Esophagus muscularis mucosa (tissue), 4 donors: ENCODE measurements around the gene MTM1. TPM values are rescaled to one million over a fixed set of nuclear protein-coding genes. Genes with fewer than 3 reads are reported as not detected.
A peak's percentile ranks its signal among the peaks of the same experiment; 100 is the strongest.

Experiments used
- DNase-seq: peaks from one replicate; pipeline ENCODE4 v3.0.0-alpha.2; 2017; ENCODE audit errors: extremely low spot score
- H3K27ac ChIP-seq, 4 donors: fragments of 200-600 bp; sonication (generic); replicated peaks in 1 of 4; 1 replicate in 3 of 4; 2 replicates in 1 of 4; pipeline ENCODE4 v1.5.1; 2016 to 2019; ENCODE audit warnings: mild to moderate bottlenecking in 1 of 4
- H3K27me3 ChIP-seq, 4 donors: fragments of 200-600 bp; sonication (generic); one replicate each; pipeline versions ENCODE4 v1.5.1 to v1.6.0; 2016 to 2019
- H3K36me3 ChIP-seq, 4 donors: fragments of 200-600 bp; sonication (generic); one replicate each; pipeline ENCODE4 v1.5.1; 2016 to 2019
- H3K4me1 ChIP-seq, 4 donors: fragments of 200-600 bp; sonication (generic); one replicate each; pipeline ENCODE4 v1.5.1; 2016 to 2019
- H3K4me3 ChIP-seq, 4 donors: fragments of 200-600 bp; sonication (generic); 1 replicate in 2 of 4; 2 replicates in 2 of 4; pipeline ENCODE4 v1.5.1; 2016 to 2019; ENCODE audit warnings: mild to moderate bottlenecking in 4 of 4, moderate library complexity in 1 of 4
- H3K9me3 ChIP-seq, 4 donors: fragments of 200-600 bp; sonication (generic); 1 replicate in 3 of 4; 2 replicates in 1 of 4; pipeline ENCODE4 v1.5.1; 2016 to 2019
- EP300 ChIP-seq: sonication (generic); formaldehyde crosslinking; IDR thresholded peaks from one replicate; pipeline ENCODE4 v1.6.1; 2017; ENCODE audit warnings: antibody characterized with exemption
- POLR2A ChIP-seq: fragments of 450-650 bp; IDR thresholded peaks from one replicate; pipeline ENCODE4 v1.6.1; 2017; ENCODE audit warnings: antibody characterized with exemption, moderate library complexity, mild to moderate bottlenecking, low read depth
- POLR2AphosphoS5 ChIP-seq, 2 donors: sonication (generic); formaldehyde crosslinking; IDR thresholded peaks; one replicate each; pipeline ENCODE4 v1.6.1; 2017; ENCODE audit warnings: antibody characterized with exemption in 2 of 2
- WGBS: methylation state at CpG from one replicate; pipeline ENCODE4 v1.1.5; 2018; 5-methylcytosine and 5-hydroxymethylcytosine counted together
- intact Hi-C: fragments of 100-400 bp; cut with DNase I; formaldehyde crosslinking; loops from one replicate; pipeline ENCODE4 v1.15.1; 2023
- total RNA-seq, 4 donors: library from RNA; depleted of rRNA; stranded (reverse); fragments of >200 nt; gene quantifications; one replicate each; pipeline versions ENCODE4 v1.1.0 to v1.2.1, GENCODE V29; 2016
- TF ChIP-seq, protein P1 (sequence below), 3 experiments: fragments of 200-600 bp in 2 of 3; fragments of 450-650 bp in 1 of 3; sonication (generic) in 2 of 3; IDR thresholded peaks; one replicate each; pipeline ENCODE4 v1.5.1; 2017 to 2019; ENCODE audit warnings: antibody characterized with exemption in 3 of 3, mild to moderate bottlenecking in 2 of 3, moderate library complexity in 1 of 3

Gene MTM1
- total RNA-seq, 4 donors from 2014 or later: 7.9 to 15.5 (median 11.4) TPM

DNA sequence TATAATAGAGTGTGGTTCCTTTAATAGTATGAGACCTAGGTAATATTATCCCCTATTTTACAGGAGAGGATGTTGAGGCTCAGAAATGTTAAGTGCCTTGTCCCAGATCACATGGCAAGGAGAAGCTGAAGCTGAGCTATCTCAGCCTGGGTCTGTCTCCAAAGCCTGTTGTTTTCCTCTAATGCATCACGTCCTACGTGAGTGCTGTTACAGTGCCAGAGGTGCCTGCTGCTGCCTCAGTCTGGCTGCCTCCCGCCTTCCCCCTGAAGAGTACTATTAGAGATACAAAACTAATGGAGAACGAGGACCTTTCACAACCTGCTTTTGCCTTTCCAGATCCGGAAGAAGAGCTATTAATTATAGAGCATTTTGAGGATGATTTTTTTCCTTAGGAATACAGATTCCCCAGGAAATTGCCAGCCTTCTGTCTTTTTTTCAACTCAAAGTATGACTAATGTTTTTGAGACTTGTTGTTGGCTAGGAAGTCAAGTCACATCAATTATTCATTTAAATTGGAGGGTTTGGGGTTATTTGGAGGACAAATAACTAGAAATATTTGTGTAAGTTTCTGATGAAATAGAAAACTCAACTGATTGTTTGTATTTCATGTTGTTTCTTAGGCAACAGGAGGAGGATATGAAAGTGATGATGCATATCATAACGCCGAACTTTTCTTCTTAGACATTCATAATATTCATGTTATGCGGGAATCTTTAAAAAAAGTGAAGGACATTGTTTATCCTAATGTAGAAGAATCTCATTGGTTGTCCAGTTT lies 80.9 kb downstream of the MTM1 start:
- Histone ChIP-seq H3K27me3 (no peaks in the 10 kb centered on the region), H3K4me1 (peaks cover 0 to 9% (median 4%) of the 10 kb centered on the region in 4 donors), H3K27ac (peak overlapping the region in 2 of 4 donors; percentile 18 to 31), H3K36me3 (peaks cover 0 to 19% (median 7%) of the 10 kb centered on the region in 4 donors), H3K4me3 (no peak overlapping the region), H3K9me3 (no peaks in the 10 kb centered on the region)
- intact Hi-C loops: no loop called here
- no peak for DNase-seq
- no peak for TF ChIP-seq POLR2A
- TF ChIP-seq EP300: no peak
- TF ChIP-seq POLR2AphosphoS5 (IDR thresholded peaks at IDR 0.05): peak in 1 of 2 donors; percentile 14
- TF ChIP-seq, protein P1, sequence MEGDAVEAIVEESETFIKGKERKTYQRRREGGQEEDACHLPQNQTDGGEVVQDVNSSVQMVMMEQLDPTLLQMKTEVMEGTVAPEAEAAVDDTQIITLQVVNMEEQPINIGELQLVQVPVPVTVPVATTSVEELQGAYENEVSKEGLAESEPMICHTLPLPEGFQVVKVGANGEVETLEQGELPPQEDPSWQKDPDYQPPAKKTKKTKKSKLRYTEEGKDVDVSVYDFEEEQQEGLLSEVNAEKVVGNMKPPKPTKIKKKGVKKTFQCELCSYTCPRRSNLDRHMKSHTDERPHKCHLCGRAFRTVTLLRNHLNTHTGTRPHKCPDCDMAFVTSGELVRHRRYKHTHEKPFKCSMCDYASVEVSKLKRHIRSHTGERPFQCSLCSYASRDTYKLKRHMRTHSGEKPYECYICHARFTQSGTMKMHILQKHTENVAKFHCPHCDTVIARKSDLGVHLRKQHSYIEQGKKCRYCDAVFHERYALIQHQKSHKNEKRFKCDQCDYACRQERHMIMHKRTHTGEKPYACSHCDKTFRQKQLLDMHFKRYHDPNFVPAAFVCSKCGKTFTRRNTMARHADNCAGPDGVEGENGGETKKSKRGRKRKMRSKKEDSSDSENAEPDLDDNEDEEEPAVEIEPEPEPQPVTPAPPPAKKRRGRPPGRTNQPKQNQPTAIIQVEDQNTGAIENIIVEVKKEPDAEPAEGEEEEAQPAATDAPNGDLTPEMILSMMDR (IDR thresholded peaks at IDR 0.05): no peak
- 60% methylated on average over 8 of the region's 8 CpGs for WGBS

DNA sequence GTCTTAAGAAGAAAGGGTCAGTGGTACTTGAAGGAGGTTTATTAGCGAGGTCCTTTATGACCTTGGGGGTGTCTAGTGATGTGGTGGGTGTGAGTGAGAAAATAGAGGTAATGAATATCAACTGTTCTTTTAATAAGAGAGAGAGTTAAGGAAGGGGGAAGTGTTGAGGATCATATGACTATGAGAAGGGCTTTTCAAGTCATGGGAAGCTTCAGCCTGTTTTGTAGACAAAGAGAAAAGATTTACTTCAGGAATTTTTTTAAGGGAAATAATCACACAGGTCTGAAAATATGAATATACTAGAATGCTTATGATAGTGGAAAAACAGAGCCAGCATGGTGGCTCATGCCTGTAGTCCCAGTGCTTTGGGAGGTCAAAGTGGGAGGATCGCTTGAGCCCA lies 83.5 kb downstream of the MTM1 start:
- Histone ChIP-seq H3K27me3 (no peaks in the 10 kb centered on the region), H3K4me1 (peaks cover 0 to 9% (median 4%) of the 10 kb centered on the region in 4 donors), H3K9me3 (no peaks in the 10 kb centered on the region), H3K4me3 (no peak overlapping the region), H3K36me3 (peaks cover 0 to 16% (median 2%) of the 10 kb centered on the region in 4 donors), H3K27ac (no peak overlapping the region)
- TF ChIP-seq EP300 (no peak), POLR2A (no peak), POLR2AphosphoS5 (IDR thresholded peaks at IDR 0.05) (no peak)
- TF ChIP-seq, protein P1 (IDR thresholded peaks at IDR 0.05): no peak
- intact Hi-C loops: no loop called here
- 82% methylated on average over 2 of the region's 2 CpGs for WGBS
- no peak for DNase-seq

- no peaks in the 10 kb centered on the region for H3K27me3 ChIP-seq
- H3K36me3 ChIP-seq: peaks cover 0 to 20% (median 11%) of the 10 kb centered on the region in 4 donors
- no peaks in the 10 kb centered on the region for H3K4me1 ChIP-seq
- no peaks in the 10 kb centered on the region for H3K9me3 ChIP-seq
- intact Hi-C loops: no loop called here
- no peak overlapping the region for H3K27ac ChIP-seq
- no peak overlapping the region for H3K4me3 ChIP-seq
- DNase-seq: no peak
- whole genome bisulfite sequencing: 81% methylated on average over 2 of the region's 2 CpGs
- TF ChIP-seq POLR2A: no peak
- TF ChIP-seq, protein P1 (IDR thresholded peaks at IDR 0.05): no peak
- no peak for TF ChIP-seq POLR2AphosphoS5 (IDR thresholded peaks at IDR 0.05)
- no peak for TF ChIP-seq EP300
Measured at GRCh38 chrX:150655788-150656187, 87.4 kb downstream of the MTM1 start.

- H3K36me3 ChIP-seq: peaks cover 0 to 34% (median 15%) of the 10 kb centered on the region in 4 donors
- H3K4me3 ChIP-seq: no peak overlapping the region
- TF ChIP-seq POLR2A (no peak), EP300 (no peak), POLR2AphosphoS5 (IDR thresholded peaks at IDR 0.05) (no peak)
- TF ChIP-seq, protein P1 (IDR thresholded peaks at IDR 0.05): no peak
- intact Hi-C loops: no loop called here
- peaks cover 0 to 15% (median 6%) of the 10 kb centered on the region in 4 donors for H3K4me1 ChIP-seq
- H3K9me3 ChIP-seq: no peaks in the 10 kb centered on the region
- no peaks in the 10 kb centered on the region for H3K27me3 ChIP-seq
- 80% methylated on average over 2 of the region's 2 CpGs for WGBS
- no peak overlapping the region for H3K27ac ChIP-seq
- DNase-seq: no peak
Measured at GRCh38 chrX:150663073-150663472, 94.7 kb downstream of the MTM1 start.
